HepG2 (cell line): ENCODE data around the gene PANK3. TPM values are rescaled to one million over a fixed set of nuclear protein-coding genes. Genes with fewer than 3 reads are reported as not detected.

Experiments used
- GZF1 ChIP-seq: sonication (generic); formaldehyde crosslinking; IDR thresholded peaks from 2 replicates; pipeline ENCODE4 v1.5.1; 2020; ENCODE audit warnings: mild to moderate bottlenecking, missing genetic modification reagents
- HDAC2 ChIP-seq: sonication (generic); formaldehyde crosslinking; IDR thresholded peaks from 2 replicates; pipeline ENCODE4 v1.4.0; 2020; ENCODE audit warnings: missing genetic modification reagents
- HHEX ChIP-seq: IDR thresholded peaks from 2 replicates; pipeline ENCODE4 v1.6.1; 2016; ENCODE audit warnings: control low read depth
- KDM5B ChIP-seq: sonication (generic); formaldehyde crosslinking; IDR thresholded peaks from 2 replicates; pipeline ENCODE4 v1.4.0; 2020; ENCODE audit warnings: missing genetic modification reagents, mild to moderate bottlenecking, borderline replicate concordance
- MED1 ChIP-seq: sonication (generic); formaldehyde crosslinking; IDR thresholded peaks from 2 replicates; pipeline ENCODE4 v1.4.0; 2020; ENCODE audit warnings: missing genetic modification reagents
- ONECUT2 ChIP-seq: sonication (generic); formaldehyde crosslinking; IDR thresholded peaks from 2 replicates; pipeline ENCODE4 v1.4.0; 2020; ENCODE audit warnings: missing genetic modification reagents
- SALL1 ChIP-seq: sonication (generic); formaldehyde crosslinking; IDR thresholded peaks from 2 replicates; pipeline ENCODE4 v1.8.0; 2022; ENCODE audit warnings: mild to moderate bottlenecking, missing genetic modification reagents
- SATB2 ChIP-seq: sonication (generic); formaldehyde crosslinking; IDR thresholded peaks from 2 replicates; pipeline ENCODE4 v1.5.0; 2020; ENCODE audit warnings: missing genetic modification reagents
- SIX1 ChIP-seq: sonication (generic); formaldehyde crosslinking; IDR thresholded peaks from 2 replicates; pipeline ENCODE4 v1.4.0; 2020; ENCODE audit warnings: missing genetic modification reagents, borderline replicate concordance
- ZFX ChIP-seq: sonication (generic); formaldehyde crosslinking; IDR thresholded peaks from 2 replicates; pipeline ENCODE4 v1.4.0; 2020; ENCODE audit warnings: mild to moderate bottlenecking, low read depth, missing genetic modification reagents, moderate library complexity
- ZNF180 ChIP-seq: sonication (generic); formaldehyde crosslinking; IDR thresholded peaks from 2 replicates; pipeline ENCODE4 v1.4.0; 2020; ENCODE audit warnings: low read depth, missing genetic modification reagents, borderline replicate concordance
- ZNF776 ChIP-seq: sonication (generic); formaldehyde crosslinking; IDR thresholded peaks from 2 replicates; pipeline ENCODE4 v1.4.0; 2020; ENCODE audit warnings: mild to moderate bottlenecking, missing genetic modification reagents
- ZZZ3 ChIP-seq: sonication (generic); formaldehyde crosslinking; IDR thresholded peaks from 2 replicates; pipeline ENCODE4 v1.4.0; 2020; ENCODE audit warnings: missing genetic modification reagents, mild to moderate bottlenecking, borderline replicate concordance
- polyA plus RNA-seq, 8 experiments: library from polyadenylated mRNA; depleted of rRNA in 3 of 8; stranded (reverse) in 7 of 8; unstranded in 1 of 8; fragments of >200 nt; fragmentation: Illumina TruSeq in 4 of 8; extraction: Trizol in 4 of 8; gene quantifications; 2 replicates each; pipeline versions ENCODE4 v1.2.1 to v1.2.3, GENCODE V29; 2011 to 2016; ENCODE audit warnings: low read depth in 4 of 8, missing spikeins in 1 of 8, mixed read lengths in 1 of 8; ENCODE audit not compliant: insufficient read depth in 1 of 8
- total RNA-seq, 5 experiments: library from RNA; depleted of rRNA; stranded (reverse); fragments of >200 nt; fragmentation: Illumina TruSeq; extraction: Trizol; gene quantifications; 2 replicates each; pipeline ENCODE4 v1.2.3, GENCODE V29; 2016; ENCODE audit warnings: low read depth in 1 of 5
- TF ChIP-seq, protein P1 (sequence below): IDR thresholded peaks from 2 replicates; pipeline ENCODE4 v1.4.0; 2020; ENCODE audit warnings: mild to moderate bottlenecking, missing genetic modification reagents
- TF ChIP-seq, protein P2 (sequence below): sonication (generic); formaldehyde crosslinking; IDR thresholded peaks from 2 replicates; pipeline ENCODE4 v1.4.0; 2020; ENCODE audit warnings: missing genetic modification reagents, borderline replicate concordance
- TF ChIP-seq, protein P3 (sequence below): sonication (generic); formaldehyde crosslinking; IDR thresholded peaks from 2 replicates; pipeline ENCODE4 v1.8.0; 2022; ENCODE audit warnings: mild to moderate bottlenecking, missing genetic modification reagents, moderate library complexity
- TF ChIP-seq, protein P4 (sequence below): sonication (generic); formaldehyde crosslinking; IDR thresholded peaks from 2 replicates; pipeline ENCODE4 v1.5.1; 2020; ENCODE audit warnings: mild to moderate bottlenecking, missing genetic modification reagents

The PANK3 gene
- total and polyA plus RNA-seq, 2 of the 13 experiments (the other 11 are each of a cell fraction or from before 2014, with no cell fraction given) = 26.9 to 69.5 TPM

DNA sequence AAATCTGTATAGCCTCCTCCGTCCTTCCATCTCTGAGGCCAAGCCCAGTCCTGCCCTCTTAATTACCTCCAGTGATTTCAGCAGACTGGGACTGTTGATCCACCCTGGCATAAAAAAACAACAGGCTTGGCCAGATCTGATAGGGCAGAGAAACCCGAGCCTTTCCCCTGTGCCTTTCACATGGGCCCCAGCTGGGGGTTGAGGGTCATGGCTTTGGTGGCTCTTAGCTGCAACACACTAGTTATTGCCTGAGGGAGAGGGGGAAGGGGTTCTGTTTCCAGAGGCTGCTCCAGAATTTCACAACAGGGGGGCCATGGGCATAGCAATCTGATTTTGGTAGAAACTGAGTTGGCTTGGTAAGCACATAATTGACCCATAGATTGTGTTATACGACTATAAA, 21.2 kb upstream of the PANK3 start (continued):
- TF ChIP-seq, protein P1, sequence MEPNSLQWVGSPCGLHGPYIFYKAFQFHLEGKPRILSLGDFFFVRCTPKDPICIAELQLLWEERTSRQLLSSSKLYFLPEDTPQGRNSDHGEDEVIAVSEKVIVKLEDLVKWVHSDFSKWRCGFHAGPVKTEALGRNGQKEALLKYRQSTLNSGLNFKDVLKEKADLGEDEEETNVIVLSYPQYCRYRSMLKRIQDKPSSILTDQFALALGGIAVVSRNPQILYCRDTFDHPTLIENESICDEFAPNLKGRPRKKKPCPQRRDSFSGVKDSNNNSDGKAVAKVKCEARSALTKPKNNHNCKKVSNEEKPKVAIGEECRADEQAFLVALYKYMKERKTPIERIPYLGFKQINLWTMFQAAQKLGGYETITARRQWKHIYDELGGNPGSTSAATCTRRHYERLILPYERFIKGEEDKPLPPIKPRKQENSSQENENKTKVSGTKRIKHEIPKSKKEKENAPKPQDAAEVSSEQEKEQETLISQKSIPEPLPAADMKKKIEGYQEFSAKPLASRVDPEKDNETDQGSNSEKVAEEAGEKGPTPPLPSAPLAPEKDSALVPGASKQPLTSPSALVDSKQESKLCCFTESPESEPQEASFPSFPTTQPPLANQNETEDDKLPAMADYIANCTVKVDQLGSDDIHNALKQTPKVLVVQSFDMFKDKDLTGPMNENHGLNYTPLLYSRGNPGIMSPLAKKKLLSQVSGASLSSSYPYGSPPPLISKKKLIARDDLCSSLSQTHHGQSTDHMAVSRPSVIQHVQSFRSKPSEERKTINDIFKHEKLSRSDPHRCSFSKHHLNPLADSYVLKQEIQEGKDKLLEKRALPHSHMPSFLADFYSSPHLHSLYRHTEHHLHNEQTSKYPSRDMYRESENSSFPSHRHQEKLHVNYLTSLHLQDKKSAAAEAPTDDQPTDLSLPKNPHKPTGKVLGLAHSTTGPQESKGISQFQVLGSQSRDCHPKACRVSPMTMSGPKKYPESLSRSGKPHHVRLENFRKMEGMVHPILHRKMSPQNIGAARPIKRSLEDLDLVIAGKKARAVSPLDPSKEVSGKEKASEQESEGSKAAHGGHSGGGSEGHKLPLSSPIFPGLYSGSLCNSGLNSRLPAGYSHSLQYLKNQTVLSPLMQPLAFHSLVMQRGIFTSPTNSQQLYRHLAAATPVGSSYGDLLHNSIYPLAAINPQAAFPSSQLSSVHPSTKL (CRISPR knock-in tag) = peak; percentile 85
- no peak for TF ChIP-seq ZNF180 (CRISPR knock-in tag)
- no peak for TF ChIP-seq ZZZ3
- no peak for TF ChIP-seq GZF1 (CRISPR knock-in tag)
- TF ChIP-seq ZNF776 = no peak
- TF ChIP-seq, protein P2, sequence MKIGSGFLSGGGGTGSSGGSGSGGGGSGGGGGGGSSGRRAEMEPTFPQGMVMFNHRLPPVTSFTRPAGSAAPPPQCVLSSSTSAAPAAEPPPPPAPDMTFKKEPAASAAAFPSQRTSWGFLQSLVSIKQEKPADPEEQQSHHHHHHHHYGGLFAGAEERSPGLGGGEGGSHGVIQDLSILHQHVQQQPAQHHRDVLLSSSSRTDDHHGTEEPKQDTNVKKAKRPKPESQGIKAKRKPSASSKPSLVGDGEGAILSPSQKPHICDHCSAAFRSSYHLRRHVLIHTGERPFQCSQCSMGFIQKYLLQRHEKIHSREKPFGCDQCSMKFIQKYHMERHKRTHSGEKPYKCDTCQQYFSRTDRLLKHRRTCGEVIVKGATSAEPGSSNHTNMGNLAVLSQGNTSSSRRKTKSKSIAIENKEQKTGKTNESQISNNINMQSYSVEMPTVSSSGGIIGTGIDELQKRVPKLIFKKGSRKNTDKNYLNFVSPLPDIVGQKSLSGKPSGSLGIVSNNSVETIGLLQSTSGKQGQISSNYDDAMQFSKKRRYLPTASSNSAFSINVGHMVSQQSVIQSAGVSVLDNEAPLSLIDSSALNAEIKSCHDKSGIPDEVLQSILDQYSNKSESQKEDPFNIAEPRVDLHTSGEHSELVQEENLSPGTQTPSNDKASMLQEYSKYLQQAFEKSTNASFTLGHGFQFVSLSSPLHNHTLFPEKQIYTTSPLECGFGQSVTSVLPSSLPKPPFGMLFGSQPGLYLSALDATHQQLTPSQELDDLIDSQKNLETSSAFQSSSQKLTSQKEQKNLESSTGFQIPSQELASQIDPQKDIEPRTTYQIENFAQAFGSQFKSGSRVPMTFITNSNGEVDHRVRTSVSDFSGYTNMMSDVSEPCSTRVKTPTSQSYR (CRISPR knock-in tag) = peak; percentile 91
- TF ChIP-seq KDM5B = no peak
- TF ChIP-seq HHEX (CRISPR knock-in tag) = no peak
- TF ChIP-seq, protein P3, sequence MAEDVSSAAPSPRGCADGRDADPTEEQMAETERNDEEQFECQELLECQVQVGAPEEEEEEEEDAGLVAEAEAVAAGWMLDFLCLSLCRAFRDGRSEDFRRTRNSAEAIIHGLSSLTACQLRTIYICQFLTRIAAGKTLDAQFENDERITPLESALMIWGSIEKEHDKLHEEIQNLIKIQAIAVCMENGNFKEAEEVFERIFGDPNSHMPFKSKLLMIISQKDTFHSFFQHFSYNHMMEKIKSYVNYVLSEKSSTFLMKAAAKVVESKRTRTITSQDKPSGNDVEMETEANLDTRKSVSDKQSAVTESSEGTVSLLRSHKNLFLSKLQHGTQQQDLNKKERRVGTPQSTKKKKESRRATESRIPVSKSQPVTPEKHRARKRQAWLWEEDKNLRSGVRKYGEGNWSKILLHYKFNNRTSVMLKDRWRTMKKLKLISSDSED (CRISPR knock-in tag) = no peak
- peak; percentile 92 for TF ChIP-seq SALL1 (CRISPR knock-in tag)
- no peak for TF ChIP-seq ONECUT2
- no peak for TF ChIP-seq SATB2 (CRISPR knock-in tag)
- TF ChIP-seq HDAC2 (CRISPR knock-in tag) = peak; percentile 60; the same call in 1 of the 2 replicates
- TF ChIP-seq, protein P4, sequence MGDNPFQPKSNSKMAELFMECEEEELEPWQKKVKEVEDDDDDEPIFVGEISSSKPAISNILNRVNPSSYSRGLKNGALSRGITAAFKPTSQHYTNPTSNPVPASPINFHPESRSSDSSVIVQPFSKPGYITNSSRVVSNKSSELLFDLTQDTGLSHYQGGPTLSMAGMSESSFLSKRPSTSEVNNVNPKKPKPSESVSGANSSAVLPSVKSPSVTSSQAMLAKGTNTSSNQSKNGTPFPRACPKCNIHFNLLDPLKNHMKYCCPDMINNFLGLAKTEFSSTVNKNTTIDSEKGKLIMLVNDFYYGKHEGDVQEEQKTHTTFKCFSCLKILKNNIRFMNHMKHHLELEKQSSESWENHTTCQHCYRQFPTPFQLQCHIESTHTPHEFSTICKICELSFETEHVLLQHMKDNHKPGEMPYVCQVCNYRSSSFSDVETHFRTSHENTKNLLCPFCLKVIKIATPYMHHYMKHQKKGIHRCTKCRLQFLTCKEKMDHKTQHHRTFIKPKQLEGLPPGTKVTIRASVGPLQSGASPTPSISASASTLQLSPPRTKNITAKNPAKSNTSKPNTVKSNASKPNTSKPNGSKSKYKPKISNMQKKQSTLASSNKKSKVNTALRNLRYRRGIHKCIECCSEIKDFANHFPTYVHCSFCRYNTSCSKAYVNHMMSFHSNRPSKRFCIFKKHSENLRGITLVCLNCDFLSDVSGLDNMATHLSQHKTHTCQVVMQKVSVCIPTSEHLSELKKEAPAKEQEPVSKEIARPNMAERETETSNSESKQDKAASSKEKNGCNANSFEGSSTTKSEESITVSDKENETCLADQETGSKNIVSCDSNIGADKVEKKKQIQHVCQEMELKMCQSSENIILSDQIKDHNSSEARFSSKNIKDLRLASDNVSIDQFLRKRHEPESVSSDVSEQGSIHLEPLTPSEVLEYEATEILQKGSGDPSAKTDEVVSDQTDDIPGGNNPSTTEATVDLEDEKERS = no peak
- peak; percentile 76; the same call in 1 of the 2 replicates for TF ChIP-seq SIX1 (CRISPR knock-in tag)
- TF ChIP-seq ZFX (CRISPR knock-in tag) = peak; percentile 12; the same call in 1 of the 2 replicates
- peak; percentile 82; the same call in 1 of the 2 replicates for TF ChIP-seq MED1 (CRISPR knock-in tag)
